IMR-90 (cell line): ENCODE measurements around the gene RAB11B. TPM values are rescaled to one million over a fixed set of nuclear protein-coding genes. Genes with fewer than 3 reads are reported as not detected.
A peak's percentile ranks its signal among the peaks of the same experiment; 100 is the strongest.

Experiments used
- ATAC-seq: fragments of 200-7000 bp; cut with Tn5 transposase; 2 replicates; pipeline ENCODE4 v1.9.1; 2020; ENCODE audit warnings: low read depth, mild to moderate bottlenecking, moderate library complexity
- BruUV-seq: library from RNA; stranded (reverse); fragments of 400-500 nt; replicated peaks from 2 replicates; lab custom pipeline; 2021; lab: Mats Ljungman, UMichigan
- CTCF ChIA-PET: fragments of 300-600 bp; formaldehyde crosslinking; extraction: SDS; loops from one replicate; lab custom pipeline; 2021; ENCODE audit warnings: antibody characterized with exemption; lab: Yijun Ruan, JAX
- POLR2A ChIA-PET: fragments of 300-600 bp; sonication (Branson Sonifier 250); formaldehyde crosslinking; loops from one replicate; lab custom pipeline; 2022; ENCODE audit warnings: antibody characterized with exemption; ENCODE audit not compliant: unreplicated experiment; lab: Charles Lee
- DNase-seq: peaks from one replicate; pipeline ENCODE4 v3.0.0; 2013
- H2AFZ ChIP-seq: replicated peaks from 2 replicates; pipeline ENCODE3; 2013; ENCODE audit warnings: low read length, mild to moderate bottlenecking; ENCODE audit not compliant: poor library complexity
- H2AK5ac ChIP-seq: 2 replicates; pipeline ENCODE4 v1.6.1; 2013; ENCODE audit warnings: low read depth, low read length, inconsistent platforms
- H2AK9ac ChIP-seq: replicated peaks from 2 replicates; pipeline ENCODE3; 2013; ENCODE audit warnings: mild to moderate bottlenecking, low read depth, low read length, moderate library complexity; ENCODE audit not compliant: poor library complexity
- H2BK120ac ChIP-seq: 2 replicates; pipeline ENCODE4 v1.6.1; 2013; ENCODE audit warnings: low read depth, low read length, inconsistent platforms
- H2BK15ac ChIP-seq: 3 replicates; pipeline ENCODE4 v1.6.1; 2013; ENCODE audit warnings: low read depth, low read length, inconsistent platforms
- H2BK20ac ChIP-seq: 2 replicates; pipeline ENCODE4 v1.6.1; 2013; ENCODE audit warnings: low read depth, mild to moderate bottlenecking, inconsistent platforms, low read length, moderate library complexity
- H2BK5ac ChIP-seq: 2 replicates; pipeline ENCODE4 v1.6.1; 2013; ENCODE audit warnings: mild to moderate bottlenecking, low read depth, low read length, inconsistent platforms; ENCODE audit not compliant: poor library complexity, severe bottlenecking
- H3K14ac ChIP-seq: replicated peaks from 2 replicates; pipeline ENCODE4 v1.6.1; 2013; ENCODE audit warnings: low read depth, low read length, inconsistent platforms
- H3K18ac ChIP-seq: 2 replicates; pipeline ENCODE4 v1.6.1; 2013; ENCODE audit warnings: low read depth, low read length, control low read depth
- H3K23ac ChIP-seq: 2 replicates; pipeline ENCODE4 v1.6.1; 2013; ENCODE audit warnings: low read depth, low read length, inconsistent platforms
- H3K27ac ChIP-seq: 2 replicates; pipeline ENCODE4 v1.5.1; 2013; ENCODE audit warnings: mild to moderate bottlenecking, control low read depth, low read length; ENCODE audit not compliant: insufficient read depth
- H3K27me3 ChIP-seq: 2 replicates; pipeline ENCODE4 v1.6.1; 2013; ENCODE audit warnings: low read length; ENCODE audit not compliant: control insufficient read depth, insufficient read depth
- H3K36me3 ChIP-seq: 2 replicates; pipeline ENCODE4 v1.6.1; 2013; ENCODE audit warnings: low read length, mixed read lengths; ENCODE audit not compliant: control insufficient read depth, insufficient read depth
- H3K4ac ChIP-seq: 2 replicates; pipeline ENCODE4 v1.6.1; 2013; ENCODE audit warnings: low read depth, low read length, inconsistent platforms
- H3K4me1 ChIP-seq: 2 replicates; pipeline ENCODE4 v1.6.1; 2013; ENCODE audit warnings: low read length, mixed read lengths; ENCODE audit not compliant: control insufficient read depth, insufficient read depth
- H3K4me2 ChIP-seq: 2 replicates; pipeline ENCODE4 v1.6.1; 2013; ENCODE audit warnings: low read depth, mild to moderate bottlenecking, control low read depth, low read length, moderate library complexity
- H3K4me3 ChIP-seq: 2 replicates; pipeline ENCODE4 v1.5.1; 2013; ENCODE audit warnings: low read depth, mild to moderate bottlenecking, control low read depth, low read length, moderate library complexity; ENCODE audit not compliant: insufficient read depth
- H3K56ac ChIP-seq: 2 replicates; pipeline ENCODE4 v1.6.1; 2013; ENCODE audit warnings: low read length, inconsistent platforms; ENCODE audit not compliant: insufficient read depth; ENCODE audit errors: extremely low read depth
- H3K79me1 ChIP-seq, 2 experiments: 2 replicates each; pipeline ENCODE4 v1.6.1; 2013; ENCODE audit warnings: low read length in 2 of 2, inconsistent platforms in 1 of 2, low read depth in 1 of 2
- H3K9ac ChIP-seq: 2 replicates; pipeline ENCODE4 v1.6.1; 2013; ENCODE audit warnings: low read depth, low read length, control low read depth
- H3K9me1 ChIP-seq: 2 replicates; pipeline ENCODE4 v1.6.1; 2013; ENCODE audit warnings: low read length, inconsistent platforms; ENCODE audit not compliant: insufficient read depth
- H3K9me3 ChIP-seq: 2 replicates; pipeline ENCODE4 v1.6.1; 2013; ENCODE audit warnings: low read length; ENCODE audit not compliant: control insufficient read depth, insufficient read depth
- H4K20me1 ChIP-seq: 2 replicates; pipeline ENCODE4 v1.6.1; 2013; ENCODE audit warnings: low read length, inconsistent platforms; ENCODE audit not compliant: insufficient read depth
- H4K5ac ChIP-seq: 2 replicates; pipeline ENCODE4 v1.6.1; 2013; ENCODE audit warnings: mild to moderate bottlenecking, low read depth, low read length, control low read depth
- H4K8ac ChIP-seq, 2 experiments: 2 replicates each; pipeline ENCODE4 v1.6.1; 2013; ENCODE audit warnings: low read depth in 2 of 2, low read length in 2 of 2, control low read depth in 1 of 2, inconsistent platforms in 1 of 2
- H4K91ac ChIP-seq: 2 replicates; pipeline ENCODE4 v1.6.1; 2013; ENCODE audit warnings: low read depth, low read length, inconsistent platforms; ENCODE audit not compliant: insufficient read depth
- CTCF ChIP-seq: conservative IDR thresholded peaks from 2 replicates; pipeline ENCODE4 v1.5.1; 2012; ENCODE audit warnings: mild to moderate bottlenecking, low read depth, low read length, improper control_type of control experiment
- POLR2A ChIP-seq: IDR thresholded peaks from 2 replicates; pipeline ENCODE4 v1.6.1; 2012; ENCODE audit warnings: mild to moderate bottlenecking, low read depth, low read length
- WGBS, 2 experiments: methylation state at CpG; one replicate each; pipeline versions ENCODE4 v1.1.5 to v1.1.7; 2013; ENCODE audit warnings: missing lambda C conversion rate in 2 of 2; ENCODE audit not compliant: insufficient read length in 1 of 2; ENCODE audit errors: extremely low coverage in 2 of 2; 5-methylcytosine and 5-hydroxymethylcytosine counted together
- dilution Hi-C: fragments of 300-500 bp; cut with HindIII; formaldehyde crosslinking; loops from one replicate; pipeline ENCODE4 v1.14.3; 2018; ENCODE audit warnings: low sequenced_read_pairs; ENCODE audit not compliant: unreplicated experiment
- in situ Hi-C: fragments of 300-500 bp; cut with MboI; formaldehyde crosslinking; loops from 3 replicates; pipeline ENCODE4 v1.14.3; 2019; ENCODE audit warnings: low sequenced_read_pairs, inconsistent platforms, mixed read lengths
- intact Hi-C: fragments of 100-400 bp; cut with micrococcal nuclease; formaldehyde crosslinking; loops from 2 replicates; pipeline ENCODE4 v1.10.0; 2022
- polyA plus RNA-seq, 3 experiments: library from polyadenylated mRNA; depleted of rRNA; stranded (reverse); fragments of >200 nt; gene quantifications; 2 replicates each; pipeline ENCODE4 v1.2.3, GENCODE V29; 2012; ENCODE audit warnings: low replicate concordance in 1 of 3
- total RNA-seq: library from RNA; depleted of rRNA; stranded (reverse); fragments of >200 nt; gene quantifications from 2 replicates; pipeline ENCODE4 v1.2.3, GENCODE V29; 2012

Gene RAB11B
- total and polyA plus RNA-seq, 2 of the 4 experiments (the other 2 are of a cell fraction): 8.2 to 117 TPM

GRCh38 chr19:8366121-8366581, 24.0 kb upstream of the RAB11B start:
- peaks cover 32% of the 10 kb centered on the region for H3K4me1 ChIP-seq
- peak overlapping the region; percentile 41 for H3K4ac ChIP-seq
- H4K5ac ChIP-seq: no peak overlapping the region
- no peak overlapping the region for H3K4me2 ChIP-seq
- H2AK9ac ChIP-seq: peak overlapping the region; percentile 3
- no peak overlapping the region for H2AFZ ChIP-seq
- no peak for ATAC-seq
- intact Hi-C loops (no loop called here), dilution Hi-C loops (no loop called here), in situ Hi-C loops (no loop called here)
- peak overlapping the region; percentile 72 for H2AK5ac ChIP-seq
- TF ChIP-seq CTCF (no peak), POLR2A (0 out of 2 replicates have a peak, but pooled peaks have one; percentile 12)
- H2BK5ac ChIP-seq: peak overlapping the region; percentile 9
- 100% methylated on average over 7 of the region's 11 CpGs; no CpG with 5 or more reads in 1 of the 2 experiments for WGBS, 2 experiments
- H3K79me1 ChIP-seq: peaks cover 8 to 42% of the 10 kb centered on the region in 2 experiments; a peak in 3 of 4 replicates
- no peaks in the 10 kb centered on the region for H3K9me3 ChIP-seq
- peak overlapping the region; percentile 23; the same call in 1 of the 2 replicates for H4K91ac ChIP-seq
- no peaks in the 10 kb centered on the region for H3K27me3 ChIP-seq
- H3K23ac ChIP-seq: no peak overlapping the region
- peaks cover 16% of the 10 kb centered on the region for H4K20me1 ChIP-seq
- ChIA-PET CTCF (no interaction called here), POLR2A (interaction anchor here (0.6 kb wide), 1 partner anchor 96 kb away, joined by 9 read pairs; no protein-coding TSS in a partner anchor)
- no peak for DNase-seq
- peaks cover 19% of the 10 kb centered on the region for H3K9me1 ChIP-seq
- H3K9ac ChIP-seq: no peak overlapping the region
- no peak overlapping the region for H3K56ac ChIP-seq
- 0 out of 2 replicates have a peak overlapping the region, but pooled peaks have one; percentile 6 for H3K14ac ChIP-seq
- no peak overlapping the region for H2BK20ac ChIP-seq
- H2BK120ac ChIP-seq: peak overlapping the region; percentile 3; the same call in 1 of the 2 replicates
- no peak overlapping the region for H3K4me3 ChIP-seq
- H4K8ac ChIP-seq: no peak overlapping the region; a peak in 1 of 4 replicates
- BruUV-seq: no TSS peak
- H3K36me3 ChIP-seq: peaks cover 10% of the 10 kb centered on the region
- peak overlapping the region; percentile 33; the same call in 1 of the 3 replicates for H2BK15ac ChIP-seq
- no peak overlapping the region for H3K18ac ChIP-seq
- H3K27ac ChIP-seq: no peak overlapping the region; the same call in 1 of the 2 replicates
